WTC11 (cell line): ENCODE measurements around the gene ELF3. TPM values are rescaled to one million over a fixed set of nuclear protein-coding genes. Genes with fewer than 3 reads are reported as not detected.

Source experiments
- CBFB ChIP-seq: sonication (generic); formaldehyde crosslinking; IDR thresholded peaks from 2 replicates; pipeline ENCODE4 v1.8.1; 2022; ENCODE audit warnings: mild to moderate bottlenecking, low read depth, missing genetic modification reagents
- CREB1 ChIP-seq: sonication (generic); formaldehyde crosslinking; IDR thresholded peaks from 2 replicates; pipeline ENCODE4 v1.8.0; 2023; ENCODE audit warnings: mild to moderate bottlenecking, missing genetic modification reagents
- FOXJ3 ChIP-seq: sonication (generic); formaldehyde crosslinking; IDR thresholded peaks from 2 replicates; pipeline ENCODE4 v1.9.0; 2021; ENCODE audit warnings: missing genetic modification reagents, mild to moderate bottlenecking, borderline replicate concordance
- FOXK1 ChIP-seq: sonication (generic); formaldehyde crosslinking; IDR thresholded peaks from 2 replicates; pipeline ENCODE4 v1.8.0; 2022; ENCODE audit warnings: mild to moderate bottlenecking, moderate library complexity, missing genetic modification reagents
- GRHL2 ChIP-seq: fragments of 250-450 bp; sonication (Bioruptor Pico); IDR thresholded peaks from 2 replicates; pipeline ENCODE4 v1.8.0; 2022; ENCODE audit warnings: mild to moderate bottlenecking, moderate library complexity; ENCODE audit not compliant: insufficient replicate concordance, severe bottlenecking
- HMGA2 ChIP-seq: fragments of 250-450 bp; sonication (Bioruptor Pico); IDR thresholded peaks from 2 replicates; pipeline ENCODE4 v1.4.0; 2021; ENCODE audit warnings: mild to moderate bottlenecking, moderate library complexity
- IRF2 ChIP-seq: sonication (generic); formaldehyde crosslinking; IDR thresholded peaks from 2 replicates; pipeline ENCODE4 v1.8.0; 2022; ENCODE audit warnings: low read depth, missing genetic modification reagents, borderline replicate concordance
- JUN ChIP-seq: sonication (generic); formaldehyde crosslinking; IDR thresholded peaks from 2 replicates; pipeline ENCODE4 v1.8.0; 2023; ENCODE audit warnings: mild to moderate bottlenecking, missing genetic modification reagents
- NFYB ChIP-seq: sonication (generic); formaldehyde crosslinking; conservative IDR thresholded peaks from 2 replicates; pipeline ENCODE4 v1.8.0; 2022; ENCODE audit warnings: low read depth, missing genetic modification reagents
- PRRX2 ChIP-seq: fragments of 250-450 bp; sonication (Bioruptor Pico); IDR thresholded peaks from 2 replicates; pipeline ENCODE4 v1.8.0; 2021; ENCODE audit warnings: mild to moderate bottlenecking
- RORB ChIP-seq: fragments of 250-450 bp; sonication (Bioruptor Pico); IDR thresholded peaks from 2 replicates; pipeline ENCODE4 v1.9.0; 2021; ENCODE audit warnings: mild to moderate bottlenecking
- SMAD4 ChIP-seq: sonication (generic); formaldehyde crosslinking; IDR thresholded peaks from 2 replicates; pipeline ENCODE4 v1.8.0; 2022; ENCODE audit warnings: mild to moderate bottlenecking, missing genetic modification reagents
- ZNF423 ChIP-seq: fragments of 250-450 bp; sonication (Bioruptor Pico); IDR thresholded peaks from 2 replicates; pipeline ENCODE4 v2.1.2; 2022; ENCODE audit warnings: mild to moderate bottlenecking, moderate library complexity
- ZNF671 ChIP-seq: fragments of 250-450 bp; sonication (Bioruptor Pico); IDR thresholded peaks from 2 replicates; pipeline ENCODE4 v1.8.0; 2021; ENCODE audit warnings: mild to moderate bottlenecking
- total RNA-seq: library from RNA; stranded (reverse); gene quantifications from 3 replicates; pipeline ENCODE4 v1.2.3, GENCODE V29; 2021
- TF ChIP-seq, protein P1 (sequence below): fragments of 250-450 bp; sonication (Bioruptor Pico); IDR thresholded peaks from 2 replicates; pipeline ENCODE4 v1.9.0; 2021; ENCODE audit warnings: mild to moderate bottlenecking
- TF ChIP-seq, protein P2 (sequence below): sonication (generic); formaldehyde crosslinking; IDR thresholded peaks from 2 replicates; pipeline ENCODE4 v1.8.0; 2023; ENCODE audit warnings: missing genetic modification reagents, mild to moderate bottlenecking, borderline replicate concordance
- TF ChIP-seq, protein P3 (sequence below): sonication (generic); formaldehyde crosslinking; IDR thresholded peaks from 2 replicates; pipeline ENCODE4 v1.8.1; 2023; ENCODE audit warnings: mild to moderate bottlenecking, moderate library complexity, missing genetic modification reagents
- TF ChIP-seq, protein P4 (sequence below): fragments of 250-450 bp; sonication (Bioruptor Pico); IDR thresholded peaks from 2 replicates; pipeline ENCODE4 v1.8.0; 2021; ENCODE audit warnings: mild to moderate bottlenecking
- TF ChIP-seq, protein P5 (sequence below): sonication (generic); formaldehyde crosslinking; IDR thresholded peaks from 2 replicates; pipeline ENCODE4 v1.8.1; 2022; ENCODE audit warnings: mild to moderate bottlenecking, missing genetic modification reagents, moderate library complexity, borderline replicate concordance
- TF ChIP-seq, protein P6 (sequence below): sonication (generic); formaldehyde crosslinking; IDR thresholded peaks from 2 replicates; pipeline ENCODE4 v1.8.1; 2023; ENCODE audit warnings: mild to moderate bottlenecking, missing genetic modification reagents, borderline replicate concordance
- TF ChIP-seq, protein P7 (sequence below): sonication (generic); formaldehyde crosslinking; IDR thresholded peaks from 2 replicates; pipeline ENCODE4 v1.8.1; 2023; ENCODE audit warnings: mild to moderate bottlenecking, missing genetic modification reagents, moderate library complexity
- TF ChIP-seq, protein P8 (sequence below): sonication (generic); formaldehyde crosslinking; conservative IDR thresholded peaks from 2 replicates; pipeline ENCODE4 v1.8.1; 2022; ENCODE audit warnings: mild to moderate bottlenecking, missing genetic modification reagents

The ELF3 gene
- total RNA-seq, 1 experiment from 2014 or later = 15.0 TPM

DNA sequence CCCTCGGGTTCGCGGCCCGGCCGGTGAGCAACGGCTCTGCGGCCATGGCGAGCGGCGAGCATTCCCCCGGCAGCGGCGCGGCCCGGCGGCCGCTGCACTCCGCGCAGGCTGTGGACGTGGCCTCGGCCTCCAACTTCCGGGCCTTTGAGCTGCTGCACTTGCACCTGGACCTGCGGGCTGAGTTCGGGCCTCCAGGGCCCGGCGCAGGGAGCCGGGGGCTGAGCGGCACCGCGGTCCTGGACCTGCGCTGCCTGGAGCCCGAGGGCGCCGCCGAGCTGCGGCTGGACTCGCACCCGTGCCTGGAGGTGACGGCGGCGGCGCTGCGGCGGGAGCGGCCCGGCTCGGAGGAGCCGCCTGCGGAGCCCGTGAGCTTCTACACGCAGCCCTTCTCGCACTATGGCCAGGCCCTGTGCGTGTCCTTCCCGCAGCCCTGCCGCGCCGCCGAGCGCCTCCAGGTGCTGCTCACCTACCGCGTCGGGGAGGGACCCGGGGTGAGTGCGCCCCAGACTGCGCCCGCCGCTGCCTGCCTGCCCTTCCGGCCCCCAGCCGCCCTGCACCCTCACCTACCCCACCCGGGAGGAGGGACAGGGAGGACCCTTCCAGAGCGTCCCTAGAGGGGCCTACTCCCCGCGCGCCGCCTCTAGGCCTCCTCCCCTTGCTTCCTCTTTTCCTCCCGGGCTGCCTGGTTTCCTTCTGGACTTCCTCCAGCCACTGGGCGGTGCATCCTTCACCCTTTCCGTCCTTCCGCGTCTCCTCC lies 27.6 kb upstream of the ELF3 start, which contains the start of gene RNPEP (continued):
- TF ChIP-seq, protein P1, sequence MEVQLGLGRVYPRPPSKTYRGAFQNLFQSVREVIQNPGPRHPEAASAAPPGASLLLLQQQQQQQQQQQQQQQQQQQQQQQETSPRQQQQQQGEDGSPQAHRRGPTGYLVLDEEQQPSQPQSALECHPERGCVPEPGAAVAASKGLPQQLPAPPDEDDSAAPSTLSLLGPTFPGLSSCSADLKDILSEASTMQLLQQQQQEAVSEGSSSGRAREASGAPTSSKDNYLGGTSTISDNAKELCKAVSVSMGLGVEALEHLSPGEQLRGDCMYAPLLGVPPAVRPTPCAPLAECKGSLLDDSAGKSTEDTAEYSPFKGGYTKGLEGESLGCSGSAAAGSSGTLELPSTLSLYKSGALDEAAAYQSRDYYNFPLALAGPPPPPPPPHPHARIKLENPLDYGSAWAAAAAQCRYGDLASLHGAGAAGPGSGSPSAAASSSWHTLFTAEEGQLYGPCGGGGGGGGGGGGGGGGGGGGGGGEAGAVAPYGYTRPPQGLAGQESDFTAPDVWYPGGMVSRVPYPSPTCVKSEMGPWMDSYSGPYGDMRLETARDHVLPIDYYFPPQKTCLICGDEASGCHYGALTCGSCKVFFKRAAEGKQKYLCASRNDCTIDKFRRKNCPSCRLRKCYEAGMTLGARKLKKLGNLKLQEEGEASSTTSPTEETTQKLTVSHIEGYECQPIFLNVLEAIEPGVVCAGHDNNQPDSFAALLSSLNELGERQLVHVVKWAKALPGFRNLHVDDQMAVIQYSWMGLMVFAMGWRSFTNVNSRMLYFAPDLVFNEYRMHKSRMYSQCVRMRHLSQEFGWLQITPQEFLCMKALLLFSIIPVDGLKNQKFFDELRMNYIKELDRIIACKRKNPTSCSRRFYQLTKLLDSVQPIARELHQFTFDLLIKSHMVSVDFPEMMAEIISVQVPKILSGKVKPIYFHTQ = no peak
- TF ChIP-seq SMAD4 (CRISPR knock-in tag) (no peak), HMGA2 (CRISPR knock-in tag) (no peak), FOXJ3 (CRISPR knock-in tag) (no peak), IRF2 (CRISPR knock-in tag) (no peak), RORB (CRISPR knock-in tag) (no peak), CREB1 (CRISPR knock-in tag) (no peak), ZNF671 (CRISPR knock-in tag) (no peak), ZNF423 (CRISPR knock-in tag) (no peak), PRRX2 (CRISPR knock-in tag) (no peak), NFYB (CRISPR knock-in tag) (no peak), JUN (CRISPR knock-in tag) (peak; percentile 75; the same call in 1 of the 2 replicates), FOXK1 (CRISPR knock-in tag) (peak; percentile 15), CBFB (CRISPR knock-in tag) (no peak), GRHL2 (CRISPR knock-in tag) (no peak)
- TF ChIP-seq, protein P2, sequence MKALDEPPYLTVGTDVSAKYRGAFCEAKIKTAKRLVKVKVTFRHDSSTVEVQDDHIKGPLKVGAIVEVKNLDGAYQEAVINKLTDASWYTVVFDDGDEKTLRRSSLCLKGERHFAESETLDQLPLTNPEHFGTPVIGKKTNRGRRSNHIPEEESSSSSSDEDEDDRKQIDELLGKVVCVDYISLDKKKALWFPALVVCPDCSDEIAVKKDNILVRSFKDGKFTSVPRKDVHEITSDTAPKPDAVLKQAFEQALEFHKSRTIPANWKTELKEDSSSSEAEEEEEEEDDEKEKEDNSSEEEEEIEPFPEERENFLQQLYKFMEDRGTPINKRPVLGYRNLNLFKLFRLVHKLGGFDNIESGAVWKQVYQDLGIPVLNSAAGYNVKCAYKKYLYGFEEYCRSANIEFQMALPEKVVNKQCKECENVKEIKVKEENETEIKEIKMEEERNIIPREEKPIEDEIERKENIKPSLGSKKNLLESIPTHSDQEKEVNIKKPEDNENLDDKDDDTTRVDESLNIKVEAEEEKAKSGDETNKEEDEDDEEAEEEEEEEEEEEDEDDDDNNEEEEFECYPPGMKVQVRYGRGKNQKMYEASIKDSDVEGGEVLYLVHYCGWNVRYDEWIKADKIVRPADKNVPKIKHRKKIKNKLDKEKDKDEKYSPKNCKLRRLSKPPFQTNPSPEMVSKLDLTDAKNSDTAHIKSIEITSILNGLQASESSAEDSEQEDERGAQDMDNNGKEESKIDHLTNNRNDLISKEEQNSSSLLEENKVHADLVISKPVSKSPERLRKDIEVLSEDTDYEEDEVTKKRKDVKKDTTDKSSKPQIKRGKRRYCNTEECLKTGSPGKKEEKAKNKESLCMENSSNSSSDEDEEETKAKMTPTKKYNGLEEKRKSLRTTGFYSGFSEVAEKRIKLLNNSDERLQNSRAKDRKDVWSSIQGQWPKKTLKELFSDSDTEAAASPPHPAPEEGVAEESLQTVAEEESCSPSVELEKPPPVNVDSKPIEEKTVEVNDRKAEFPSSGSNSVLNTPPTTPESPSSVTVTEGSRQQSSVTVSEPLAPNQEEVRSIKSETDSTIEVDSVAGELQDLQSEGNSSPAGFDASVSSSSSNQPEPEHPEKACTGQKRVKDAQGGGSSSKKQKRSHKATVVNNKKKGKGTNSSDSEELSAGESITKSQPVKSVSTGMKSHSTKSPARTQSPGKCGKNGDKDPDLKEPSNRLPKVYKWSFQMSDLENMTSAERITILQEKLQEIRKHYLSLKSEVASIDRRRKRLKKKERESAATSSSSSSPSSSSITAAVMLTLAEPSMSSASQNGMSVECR (CRISPR knock-in tag) = no peak
- TF ChIP-seq, protein P3, sequence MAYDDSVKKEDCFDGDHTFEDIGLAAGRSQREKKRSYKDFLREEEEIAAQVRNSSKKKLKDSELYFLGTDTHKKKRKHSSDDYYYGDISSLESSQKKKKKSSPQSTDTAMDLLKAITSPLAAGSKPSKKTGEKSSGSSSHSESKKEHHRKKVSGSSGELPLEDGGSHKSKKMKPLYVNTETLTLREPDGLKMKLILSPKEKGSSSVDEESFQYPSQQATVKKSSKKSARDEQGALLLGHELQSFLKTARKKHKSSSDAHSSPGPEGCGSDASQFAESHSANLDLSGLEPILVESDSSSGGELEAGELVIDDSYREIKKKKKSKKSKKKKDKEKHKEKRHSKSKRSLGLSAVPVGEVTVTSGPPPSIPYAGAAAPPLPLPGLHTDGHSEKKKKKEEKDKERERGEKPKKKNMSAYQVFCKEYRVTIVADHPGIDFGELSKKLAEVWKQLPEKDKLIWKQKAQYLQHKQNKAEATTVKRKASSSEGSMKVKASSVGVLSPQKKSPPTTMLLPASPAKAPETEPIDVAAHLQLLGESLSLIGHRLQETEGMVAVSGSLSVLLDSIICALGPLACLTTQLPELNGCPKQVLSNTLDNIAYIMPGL (CRISPR knock-in tag) = peak; percentile 96
- TF ChIP-seq, protein P4, sequence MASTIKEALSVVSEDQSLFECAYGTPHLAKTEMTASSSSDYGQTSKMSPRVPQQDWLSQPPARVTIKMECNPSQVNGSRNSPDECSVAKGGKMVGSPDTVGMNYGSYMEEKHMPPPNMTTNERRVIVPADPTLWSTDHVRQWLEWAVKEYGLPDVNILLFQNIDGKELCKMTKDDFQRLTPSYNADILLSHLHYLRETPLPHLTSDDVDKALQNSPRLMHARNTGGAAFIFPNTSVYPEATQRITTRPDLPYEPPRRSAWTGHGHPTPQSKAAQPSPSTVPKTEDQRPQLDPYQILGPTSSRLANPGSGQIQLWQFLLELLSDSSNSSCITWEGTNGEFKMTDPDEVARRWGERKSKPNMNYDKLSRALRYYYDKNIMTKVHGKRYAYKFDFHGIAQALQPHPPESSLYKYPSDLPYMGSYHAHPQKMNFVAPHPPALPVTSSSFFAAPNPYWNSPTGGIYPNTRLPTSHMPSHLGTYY (CRISPR knock-in tag) = no peak
- TF ChIP-seq, protein P5, sequence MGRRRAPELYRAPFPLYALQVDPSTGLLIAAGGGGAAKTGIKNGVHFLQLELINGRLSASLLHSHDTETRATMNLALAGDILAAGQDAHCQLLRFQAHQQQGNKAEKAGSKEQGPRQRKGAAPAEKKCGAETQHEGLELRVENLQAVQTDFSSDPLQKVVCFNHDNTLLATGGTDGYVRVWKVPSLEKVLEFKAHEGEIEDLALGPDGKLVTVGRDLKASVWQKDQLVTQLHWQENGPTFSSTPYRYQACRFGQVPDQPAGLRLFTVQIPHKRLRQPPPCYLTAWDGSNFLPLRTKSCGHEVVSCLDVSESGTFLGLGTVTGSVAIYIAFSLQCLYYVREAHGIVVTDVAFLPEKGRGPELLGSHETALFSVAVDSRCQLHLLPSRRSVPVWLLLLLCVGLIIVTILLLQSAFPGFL (CRISPR knock-in tag) = no peak
- TF ChIP-seq, protein P6, sequence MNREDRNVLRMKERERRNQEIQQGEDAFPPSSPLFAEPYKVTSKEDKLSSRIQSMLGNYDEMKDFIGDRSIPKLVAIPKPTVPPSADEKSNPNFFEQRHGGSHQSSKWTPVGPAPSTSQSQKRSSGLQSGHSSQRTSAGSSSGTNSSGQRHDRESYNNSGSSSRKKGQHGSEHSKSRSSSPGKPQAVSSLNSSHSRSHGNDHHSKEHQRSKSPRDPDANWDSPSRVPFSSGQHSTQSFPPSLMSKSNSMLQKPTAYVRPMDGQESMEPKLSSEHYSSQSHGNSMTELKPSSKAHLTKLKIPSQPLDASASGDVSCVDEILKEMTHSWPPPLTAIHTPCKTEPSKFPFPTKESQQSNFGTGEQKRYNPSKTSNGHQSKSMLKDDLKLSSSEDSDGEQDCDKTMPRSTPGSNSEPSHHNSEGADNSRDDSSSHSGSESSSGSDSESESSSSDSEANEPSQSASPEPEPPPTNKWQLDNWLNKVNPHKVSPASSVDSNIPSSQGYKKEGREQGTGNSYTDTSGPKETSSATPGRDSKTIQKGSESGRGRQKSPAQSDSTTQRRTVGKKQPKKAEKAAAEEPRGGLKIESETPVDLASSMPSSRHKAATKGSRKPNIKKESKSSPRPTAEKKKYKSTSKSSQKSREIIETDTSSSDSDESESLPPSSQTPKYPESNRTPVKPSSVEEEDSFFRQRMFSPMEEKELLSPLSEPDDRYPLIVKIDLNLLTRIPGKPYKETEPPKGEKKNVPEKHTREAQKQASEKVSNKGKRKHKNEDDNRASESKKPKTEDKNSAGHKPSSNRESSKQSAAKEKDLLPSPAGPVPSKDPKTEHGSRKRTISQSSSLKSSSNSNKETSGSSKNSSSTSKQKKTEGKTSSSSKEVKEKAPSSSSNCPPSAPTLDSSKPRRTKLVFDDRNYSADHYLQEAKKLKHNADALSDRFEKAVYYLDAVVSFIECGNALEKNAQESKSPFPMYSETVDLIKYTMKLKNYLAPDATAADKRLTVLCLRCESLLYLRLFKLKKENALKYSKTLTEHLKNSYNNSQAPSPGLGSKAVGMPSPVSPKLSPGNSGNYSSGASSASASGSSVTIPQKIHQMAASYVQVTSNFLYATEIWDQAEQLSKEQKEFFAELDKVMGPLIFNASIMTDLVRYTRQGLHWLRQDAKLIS (CRISPR knock-in tag) = no peak
- TF ChIP-seq, protein P7, sequence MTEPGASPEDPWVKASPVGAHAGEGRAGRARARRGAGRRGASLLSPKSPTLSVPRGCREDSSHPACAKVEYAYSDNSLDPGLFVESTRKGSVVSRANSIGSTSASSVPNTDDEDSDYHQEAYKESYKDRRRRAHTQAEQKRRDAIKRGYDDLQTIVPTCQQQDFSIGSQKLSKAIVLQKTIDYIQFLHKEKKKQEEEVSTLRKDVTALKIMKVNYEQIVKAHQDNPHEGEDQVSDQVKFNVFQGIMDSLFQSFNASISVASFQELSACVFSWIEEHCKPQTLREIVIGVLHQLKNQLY (CRISPR knock-in tag) = no peak
- TF ChIP-seq, protein P8, sequence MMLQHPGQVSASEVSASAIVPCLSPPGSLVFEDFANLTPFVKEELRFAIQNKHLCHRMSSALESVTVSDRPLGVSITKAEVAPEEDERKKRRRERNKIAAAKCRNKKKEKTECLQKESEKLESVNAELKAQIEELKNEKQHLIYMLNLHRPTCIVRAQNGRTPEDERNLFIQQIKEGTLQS (CRISPR knock-in tag) = 0 out of 2 replicates have a peak, but pooled peaks have one; percentile 38
